Dedifferentiated amniotic fluid mesenchymal stem cell (primary cell): ENCODE results near the gene KCNMA1.

Experiments
- DNase-seq: peaks from one replicate; pipeline ENCODE4 v3.0.0-alpha.2; 2016; ENCODE audit errors: extremely low spot score

Gene KCNMA1

DNA sequence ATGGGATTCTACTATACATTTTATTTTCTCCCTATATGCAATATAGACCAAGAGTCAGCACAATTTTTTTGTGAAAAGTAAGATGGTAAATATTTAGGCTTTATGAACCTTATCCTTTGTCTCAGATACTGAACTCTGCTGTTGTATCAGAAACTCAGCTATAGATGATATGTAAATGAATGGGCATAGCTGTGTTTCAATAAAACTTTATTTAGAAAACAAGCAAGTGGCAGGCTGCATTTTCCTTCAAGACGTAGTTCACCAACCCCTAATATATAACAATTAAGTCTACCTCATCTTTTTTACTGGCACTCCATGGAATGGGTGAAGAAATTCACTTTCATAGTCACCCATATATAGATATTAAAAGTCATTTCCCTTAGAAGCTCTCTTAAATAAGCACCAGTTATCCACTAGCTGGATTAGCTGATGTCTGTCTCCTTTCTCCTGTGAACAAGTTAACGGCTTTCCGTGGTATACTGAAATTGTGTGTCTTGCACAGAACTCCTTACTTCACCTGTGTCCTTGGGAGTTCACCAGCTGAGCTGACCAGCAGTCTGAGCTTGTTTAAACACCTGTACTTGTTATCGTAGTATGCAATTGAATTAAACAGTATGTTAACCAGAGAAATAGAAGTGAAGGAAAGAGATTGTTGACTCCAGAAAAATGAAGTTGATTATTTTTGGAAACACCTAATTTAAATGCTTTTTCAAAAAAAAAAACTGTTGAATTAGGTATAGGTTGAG is 770.6 kb downstream of the KCNMA1 start:
- no peak for DNase-seq

DNA sequence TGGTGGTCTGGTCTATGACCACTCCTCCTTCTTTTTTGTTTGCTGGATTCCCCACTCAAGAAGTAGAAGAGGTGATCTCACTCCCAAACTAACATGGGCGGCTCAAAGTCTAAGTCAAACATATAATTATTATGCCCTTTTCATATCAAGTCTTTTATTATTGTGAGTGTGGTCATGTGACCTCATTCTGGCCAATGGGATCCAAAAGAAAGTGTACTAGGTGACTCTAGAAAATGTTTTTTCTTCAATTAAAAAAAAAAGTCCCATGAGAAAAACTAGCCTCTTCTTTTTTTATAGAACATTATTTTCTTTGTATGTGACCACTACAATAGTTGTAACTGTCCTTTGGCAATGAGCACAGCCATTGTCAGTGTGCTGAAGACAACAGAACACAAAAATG is 772.7 kb downstream of the KCNMA1 start:
- no peak for DNase-seq

DNA sequence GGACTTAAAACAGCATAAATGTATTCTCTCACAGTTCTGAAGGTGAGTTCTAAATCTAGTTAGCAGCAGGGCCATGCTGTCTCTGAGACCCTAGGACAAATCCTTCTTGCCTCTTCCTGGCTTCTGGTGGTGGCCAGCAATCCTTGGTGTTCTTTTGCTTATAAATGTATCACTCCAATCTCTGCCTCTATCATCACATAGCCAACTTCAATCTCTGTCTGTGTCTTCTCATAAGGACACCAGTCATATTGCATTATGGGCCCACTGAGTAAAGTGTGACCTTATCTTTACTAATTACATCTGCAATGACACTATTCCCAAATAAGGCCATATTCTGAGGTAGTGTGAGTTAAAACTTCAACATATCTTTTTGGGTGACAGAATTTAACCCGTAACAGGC is 778.9 kb downstream of the KCNMA1 start:
- no peak for DNase-seq

DNA sequence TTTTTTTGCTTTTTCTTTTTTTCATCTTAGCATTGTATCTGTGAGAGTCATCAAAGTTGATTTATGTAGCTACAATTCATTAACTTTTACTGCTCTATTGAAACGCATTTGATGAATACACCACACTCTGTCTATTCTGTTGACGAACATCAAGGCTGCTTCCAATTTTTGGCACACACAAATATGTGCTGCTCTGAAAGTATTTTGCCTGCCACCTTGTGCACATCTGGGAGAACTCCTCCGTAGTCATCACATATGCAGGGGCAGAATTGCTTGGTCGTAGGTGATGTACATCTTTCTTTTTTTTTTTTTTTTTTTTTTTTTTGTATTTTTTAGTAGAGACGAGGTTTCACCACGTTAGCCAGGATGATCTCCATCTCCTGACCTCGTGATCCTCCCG is 796.8 kb downstream of the KCNMA1 start:
- DNase-seq, result no peak

DNA sequence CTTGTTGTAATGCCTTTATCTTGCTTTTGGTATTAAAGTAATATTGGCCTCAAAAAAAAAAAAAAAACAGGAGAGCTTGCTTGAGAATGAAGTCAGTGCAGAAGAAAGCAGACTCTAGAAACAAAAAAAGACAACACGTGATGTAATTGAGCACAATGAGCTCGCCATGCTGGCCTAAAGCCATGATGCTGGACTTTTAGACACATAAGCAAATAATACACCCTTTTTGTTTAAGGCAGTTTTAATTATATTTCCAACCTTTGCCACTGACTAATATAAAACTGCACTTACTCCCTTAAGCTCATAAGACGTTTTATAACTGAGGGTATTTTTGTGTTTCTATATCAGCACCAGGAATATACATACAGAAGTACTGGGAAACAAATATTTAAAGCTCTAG is 798.3 kb downstream of the KCNMA1 start:
- no peak for DNase-seq

DNA sequence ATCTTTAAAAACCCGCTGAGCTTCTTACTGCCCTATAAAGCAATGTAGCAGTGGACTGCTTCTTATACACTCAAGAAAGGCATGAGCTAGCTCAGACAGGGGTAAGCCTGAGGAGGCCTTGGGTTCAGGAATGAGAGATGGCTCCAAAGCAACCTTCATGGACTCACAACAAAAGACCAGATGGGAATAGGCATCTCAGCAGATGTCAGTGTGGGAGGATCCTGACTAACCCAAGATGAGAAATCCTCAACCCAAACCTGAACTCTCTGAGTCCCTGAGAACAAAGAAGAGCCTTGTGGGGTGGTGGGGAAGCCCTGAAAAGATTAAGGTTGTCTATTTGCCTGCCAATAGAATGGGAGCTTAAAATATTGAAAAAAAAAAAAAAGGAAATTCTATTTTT is 807.4 kb downstream of the KCNMA1 start:
- no peak for DNase-seq

DNA sequence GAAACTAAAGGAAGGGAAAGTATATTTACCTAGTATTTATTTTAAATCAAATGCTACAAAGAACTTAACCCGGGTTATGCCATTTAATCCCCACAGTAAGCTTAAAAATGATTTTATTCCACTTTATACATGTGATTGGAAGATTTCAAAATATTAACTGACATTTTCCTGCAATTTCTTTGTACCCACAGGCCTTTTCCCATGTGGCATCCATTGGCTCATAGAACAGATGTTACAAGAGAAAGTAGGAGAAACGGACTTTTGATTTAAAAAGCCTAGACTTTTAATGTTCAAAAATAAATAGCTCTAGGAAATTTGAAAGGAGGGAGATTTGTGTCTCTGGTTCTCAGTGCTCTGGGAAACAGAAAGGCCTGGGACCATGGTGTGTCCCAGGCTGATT is 807.9 kb downstream of the KCNMA1 start:
- no peak for DNase-seq
